Caco-2 (cell line): ENCODE data around the gene ADAM12. TPM values are rescaled to one million over a fixed set of nuclear protein-coding genes. Genes with fewer than 3 reads are reported as not detected.
A peak's percentile ranks its signal among the peaks of the same experiment; 100 is the strongest.

Experiments used
- BruUV-seq: library from RNA; stranded (reverse); fragments of 400-500 nt; replicated peaks from 2 replicates; lab custom pipeline; 2021; lab: Mats Ljungman, UMichigan
- CTCF ChIA-PET: fragments of 300-600 bp; sonication (Branson Sonifier 250); formaldehyde crosslinking; loops from one replicate; lab custom pipeline; 2022; ENCODE audit warnings: antibody characterized with exemption; lab: Charles Lee
- POLR2A ChIA-PET: fragments of 300-600 bp; sonication (Branson Sonifier 250); formaldehyde crosslinking; loops from one replicate; lab custom pipeline; 2022; ENCODE audit warnings: antibody characterized with exemption; lab: Charles Lee
- DNase-seq, 2 experiments: peaks; one replicate each; pipeline versions ENCODE4 v3.0.0 to v3.0.0-alpha.2; 2020 to 2022
- H3K27me3 ChIP-seq: replicated peaks from 2 replicates; pipeline ENCODE4 v1.6.0; 2011; ENCODE audit warnings: low read length; ENCODE audit not compliant: control insufficient read depth, insufficient read depth
- H3K36me3 ChIP-seq: 2 replicates; pipeline ENCODE4 v1.5.1; 2011; ENCODE audit warnings: low read length; ENCODE audit not compliant: control insufficient read depth, insufficient read depth
- H3K4me1 ChIP-seq: fragments of 250-450 bp; sonication (Bioruptor Pico); 2 replicates; pipeline ENCODE4 v1.5.1; 2020; ENCODE audit warnings: mild to moderate bottlenecking
- H3K4me3 ChIP-seq: 2 replicates; pipeline ENCODE4 v1.5.1; 2011; ENCODE audit warnings: low read depth, mild to moderate bottlenecking, control low read depth, low read length
- H3K9me3 ChIP-seq: fragments of 250-450 bp; sonication (Bioruptor Pico); 2 replicates; pipeline ENCODE4 v1.5.1; 2020; ENCODE audit warnings: mild to moderate bottlenecking, moderate library complexity
- H3K27ac Mint-ChIP-seq: one replicate; pipeline ENCODE4 v1.8.0; 2022; ENCODE audit warnings: mixed read lengths; ENCODE audit not compliant: unreplicated experiment
- H3K27me3 Mint-ChIP-seq: one replicate; pipeline ENCODE4 v1.8.0; 2022; ENCODE audit warnings: mixed read lengths; ENCODE audit not compliant: insufficient read depth, unreplicated experiment
- H3K36me3 Mint-ChIP-seq: one replicate; pipeline ENCODE4 v1.8.0; 2022; ENCODE audit warnings: mild to moderate bottlenecking, mixed read lengths; ENCODE audit not compliant: insufficient read depth, unreplicated experiment
- H3K4me1 Mint-ChIP-seq: one replicate; pipeline ENCODE4 v1.8.0; 2022; ENCODE audit warnings: low read depth, mixed read lengths; ENCODE audit not compliant: unreplicated experiment
- H3K4me3 Mint-ChIP-seq: one replicate; pipeline ENCODE4 v1.8.0; 2022; ENCODE audit warnings: mild to moderate bottlenecking, moderate library complexity, mixed read lengths; ENCODE audit not compliant: unreplicated experiment
- H3K9me3 Mint-ChIP-seq: one replicate; pipeline ENCODE4 v1.8.0; 2022; ENCODE audit warnings: mixed read lengths; ENCODE audit not compliant: unreplicated experiment
- intact Hi-C: fragments of 100-400 bp; cut with micrococcal nuclease; formaldehyde crosslinking; loops from one replicate; pipeline ENCODE4 v1.10.0; 2022; ENCODE audit not compliant: unreplicated experiment
- total RNA-seq: library from RNA; stranded (reverse); gene quantifications from 2 replicates; pipeline ENCODE4 v1.2.3, GENCODE V29; 2022
- TF ChIP-seq, protein P1 (sequence below), 2 experiments: fragments of 200-600 bp in 1 of 2; IDR thresholded peaks; 1 replicate in 1 of 2; 2 replicates in 1 of 2; pipeline versions ENCODE4 v1.5.1 to v1.8.0; 2011 to 2022; ENCODE audit warnings: antibody characterized with exemption in 1 of 2, control low read depth in 1 of 2, inconsistent platforms in 1 of 2, low read depth in 1 of 2, low read length in 1 of 2, mild to moderate bottlenecking in 1 of 2, moderate library complexity in 1 of 2; ENCODE audit not compliant: insufficient read depth in 1 of 2, severe bottlenecking in 1 of 2, unreplicated experiment in 1 of 2

ADAM12 gene
- total RNA-seq, 1 experiment from 2014 or later, result not detected

- TF ChIP-seq, protein P1, sequence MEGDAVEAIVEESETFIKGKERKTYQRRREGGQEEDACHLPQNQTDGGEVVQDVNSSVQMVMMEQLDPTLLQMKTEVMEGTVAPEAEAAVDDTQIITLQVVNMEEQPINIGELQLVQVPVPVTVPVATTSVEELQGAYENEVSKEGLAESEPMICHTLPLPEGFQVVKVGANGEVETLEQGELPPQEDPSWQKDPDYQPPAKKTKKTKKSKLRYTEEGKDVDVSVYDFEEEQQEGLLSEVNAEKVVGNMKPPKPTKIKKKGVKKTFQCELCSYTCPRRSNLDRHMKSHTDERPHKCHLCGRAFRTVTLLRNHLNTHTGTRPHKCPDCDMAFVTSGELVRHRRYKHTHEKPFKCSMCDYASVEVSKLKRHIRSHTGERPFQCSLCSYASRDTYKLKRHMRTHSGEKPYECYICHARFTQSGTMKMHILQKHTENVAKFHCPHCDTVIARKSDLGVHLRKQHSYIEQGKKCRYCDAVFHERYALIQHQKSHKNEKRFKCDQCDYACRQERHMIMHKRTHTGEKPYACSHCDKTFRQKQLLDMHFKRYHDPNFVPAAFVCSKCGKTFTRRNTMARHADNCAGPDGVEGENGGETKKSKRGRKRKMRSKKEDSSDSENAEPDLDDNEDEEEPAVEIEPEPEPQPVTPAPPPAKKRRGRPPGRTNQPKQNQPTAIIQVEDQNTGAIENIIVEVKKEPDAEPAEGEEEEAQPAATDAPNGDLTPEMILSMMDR (IDR thresholded peaks at IDR 0.05; ENCODE audit: insufficient read depth in 1 of 2, low read depth in 1 of 2, low read length in 1 of 2, severe bottlenecking in 1 of 2, unreplicated experiment in 1 of 2), result no peak
- Histone ChIP-seq H3K4me1 (no peaks in the 10 kb centered on the region), H3K4me3 (no peak overlapping the region), H3K9me3 (no peaks in the 10 kb centered on the region), H3K27me3 (no peaks in the 10 kb centered on the region), H3K36me3 (no peaks in the 10 kb centered on the region)
- ChIA-PET CTCF (no interaction called here), POLR2A (no interaction called here)
- Mint-ChIP-seq H3K27me3 (peaks cover 3% of the 10 kb centered on the region), H3K36me3 (no peaks in the 10 kb centered on the region), H3K4me1 (no peaks in the 10 kb centered on the region), H3K27ac (no peak overlapping the region), H3K4me3 (no peak overlapping the region), H3K9me3 (no peaks in the 10 kb centered on the region)
- DNase-seq, result no peak
- BruUV-seq, result no TSS peak
- intact Hi-C loops, result no loop called here
These were observed 345.4 kb downstream of the ADAM12 start for GRCh38 chr10:126042906-126043305.

GRCh38 chr10:126042354-126042753 is 345.9 kb downstream of the ADAM12 start:
- no TSS peak for BruUV-seq
- intact Hi-C loops, result no loop called here
- no peaks in the 10 kb centered on the region for H3K4me1 Mint-ChIP-seq
- CTCF ChIA-PET, result no interaction called here
- DNase-seq, result no peak
- H3K27me3 Mint-ChIP-seq, result peaks cover 3% of the 10 kb centered on the region
- POLR2A ChIA-PET, result no interaction called here
- Histone ChIP-seq H3K9me3 (no peaks in the 10 kb centered on the region), H3K4me3 (no peak overlapping the region), H3K27me3 (no peaks in the 10 kb centered on the region), H3K36me3 (no peaks in the 10 kb centered on the region), H3K4me1 (no peaks in the 10 kb centered on the region)
- TF ChIP-seq, protein P1 (IDR thresholded peaks at IDR 0.05; ENCODE audit: insufficient read depth in 1 of 2, low read depth in 1 of 2, low read length in 1 of 2, severe bottlenecking in 1 of 2, unreplicated experiment in 1 of 2), result no peak
- no peaks in the 10 kb centered on the region for H3K36me3 Mint-ChIP-seq
- H3K4me3 Mint-ChIP-seq, result no peak overlapping the region
- no peaks in the 10 kb centered on the region for H3K9me3 Mint-ChIP-seq
- no peak overlapping the region for H3K27ac Mint-ChIP-seq

DNA sequence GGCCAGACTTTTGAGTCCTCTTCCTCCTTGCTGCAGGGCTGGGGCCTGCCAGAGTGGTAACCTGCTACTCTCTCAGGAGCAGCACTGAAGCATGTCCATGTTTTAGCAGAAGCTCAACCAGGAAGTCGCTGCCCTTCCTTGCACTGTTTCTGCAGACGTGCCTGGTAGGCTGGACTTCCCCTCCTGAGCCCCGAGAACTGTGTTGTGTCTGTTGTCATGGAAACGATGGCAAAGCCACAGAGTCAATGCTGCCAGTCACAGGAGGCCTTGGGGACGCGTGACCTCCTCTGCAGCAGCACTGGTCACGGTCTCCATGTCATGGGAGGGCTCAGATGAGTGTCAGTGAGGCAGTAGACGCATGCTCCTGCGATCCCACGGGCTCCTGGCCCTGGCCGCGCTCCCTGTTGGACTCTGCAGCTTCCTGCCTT is 346.5 kb downstream of the ADAM12 start:
- Histone ChIP-seq H3K9me3 (no peaks in the 10 kb centered on the region), H3K36me3 (no peaks in the 10 kb centered on the region), H3K4me3 (no peak overlapping the region), H3K27me3 (no peaks in the 10 kb centered on the region), H3K4me1 (no peaks in the 10 kb centered on the region)
- DNase-seq, result peak in 1 of 2 experiments; percentile 9
- no peaks in the 10 kb centered on the region for H3K4me1 Mint-ChIP-seq
- peaks cover 5% of the 10 kb centered on the region for H3K27me3 Mint-ChIP-seq
- ChIA-PET POLR2A (no interaction called here), CTCF (no interaction called here)
- no peak overlapping the region for H3K4me3 Mint-ChIP-seq
- no TSS peak for BruUV-seq
- TF ChIP-seq, protein P1 (IDR thresholded peaks at IDR 0.05; ENCODE audit: insufficient read depth in 1 of 2, low read depth in 1 of 2, low read length in 1 of 2, severe bottlenecking in 1 of 2, unreplicated experiment in 1 of 2), result no peak
- no peaks in the 10 kb centered on the region for H3K9me3 Mint-ChIP-seq
- intact Hi-C loops, result no loop called here
- H3K36me3 Mint-ChIP-seq, result no peaks in the 10 kb centered on the region
- no peak overlapping the region for H3K27ac Mint-ChIP-seq
